ENCODE data around the gene RCSD1.

The RCSD1 gene

GRCh38 chr1:167746988-167747655 is 117.1 kb downstream of the RCSD1 start:
- 96% methylated on average over 4 to 5 of the region's 7 CpGs for WGBS, 2 experiments (ENCODE audit: insufficient coverage in 2 of 2)
- Histone ChIP-seq H3K4me3 (ENCODE audit: extremely low read depth, insufficient read depth, low read length, poor library complexity, severe bottlenecking) (no peak overlapping the region), H3K36me3 (ENCODE audit: control insufficient read depth, insufficient read depth, low read length) (peaks cover 17% of the 10 kb centered on the region), H3K9me3 (ENCODE audit: control insufficient read depth, low read length) (no peaks in the 10 kb centered on the region), H3K27ac (ENCODE audit: low read depth, low read length, severe bottlenecking) (no peak overlapping the region), H3K4me1 (ENCODE audit: control insufficient read depth, insufficient read depth, low read length, poor library complexity, severe bottlenecking) (peaks cover 18% of the 10 kb centered on the region)

- no peak overlapping the region for H3K27ac ChIP-seq (ENCODE audit: low read depth, low read length, severe bottlenecking)
- H3K36me3 ChIP-seq (ENCODE audit: control insufficient read depth, insufficient read depth, low read length) = peaks cover 17% of the 10 kb centered on the region
- no peak overlapping the region for H3K4me3 ChIP-seq (ENCODE audit: extremely low read depth, insufficient read depth, low read length, poor library complexity, severe bottlenecking)
- no CpG with 5 or more reads among the region's 1 CpG for WGBS, 2 experiments (ENCODE audit: insufficient coverage in 2 of 2)
- H3K9me3 ChIP-seq (ENCODE audit: control insufficient read depth, low read length) = no peaks in the 10 kb centered on the region
- peaks cover 27% of the 10 kb centered on the region for H3K4me1 ChIP-seq (ENCODE audit: control insufficient read depth, insufficient read depth, low read length, poor library complexity, severe bottlenecking)
Observed at GRCh38 chr1:167747988-167748387, 118.0 kb downstream of the RCSD1 start.

DNA sequence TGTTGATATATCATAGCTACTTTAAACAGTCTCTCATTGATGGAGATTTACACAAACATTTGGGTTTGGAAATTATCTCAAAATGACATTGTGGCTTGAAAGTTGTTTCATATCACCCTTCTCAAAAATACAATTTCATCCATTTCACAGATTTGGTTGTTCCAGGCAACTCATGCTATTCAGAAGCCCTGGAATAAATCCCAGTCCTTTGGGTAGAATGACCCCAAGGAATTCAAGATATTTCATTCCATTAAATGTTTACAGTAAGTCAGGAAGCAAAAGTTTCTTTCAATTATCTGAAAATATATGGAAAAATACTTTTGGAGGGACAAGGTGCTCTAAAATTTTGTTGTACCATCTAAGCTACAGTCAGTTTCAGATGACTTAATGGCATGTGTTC is 118.9 kb downstream of the RCSD1 start:
- Histone ChIP-seq H3K4me1 (ENCODE audit: control insufficient read depth, insufficient read depth, low read length, poor library complexity, severe bottlenecking) (peaks cover 27% of the 10 kb centered on the region), H3K9me3 (ENCODE audit: control insufficient read depth, low read length) (no peaks in the 10 kb centered on the region), H3K4me3 (ENCODE audit: extremely low read depth, insufficient read depth, low read length, poor library complexity, severe bottlenecking) (no peak overlapping the region), H3K27ac (ENCODE audit: low read depth, low read length, severe bottlenecking) (no peak overlapping the region), H3K36me3 (ENCODE audit: control insufficient read depth, insufficient read depth, low read length) (peaks cover 19% of the 10 kb centered on the region)

GRCh38 chr1:167749741-167750140 is 119.7 kb downstream of the RCSD1 start:
- Histone ChIP-seq H3K27ac (ENCODE audit: low read depth, low read length, severe bottlenecking) (no peak overlapping the region), H3K36me3 (ENCODE audit: control insufficient read depth, insufficient read depth, low read length) (peaks cover 18% of the 10 kb centered on the region), H3K4me3 (ENCODE audit: extremely low read depth, insufficient read depth, low read length, poor library complexity, severe bottlenecking) (no peak overlapping the region), H3K9me3 (ENCODE audit: control insufficient read depth, low read length) (no peaks in the 10 kb centered on the region), H3K4me1 (ENCODE audit: control insufficient read depth, insufficient read depth, low read length, poor library complexity, severe bottlenecking) (peaks cover 25% of the 10 kb centered on the region)
- WGBS, 2 experiments (ENCODE audit: insufficient coverage in 2 of 2) = 94 to 100% methylated on average over 1 to 2 of the region's 2 CpGs

- Histone ChIP-seq H3K9me3 (ENCODE audit: control insufficient read depth, low read length) (no peaks in the 10 kb centered on the region), H3K27ac (ENCODE audit: low read depth, low read length, severe bottlenecking) (no peak overlapping the region)
- 100% methylated on average over 1 of the region's 2 CpGs; no CpG with 5 or more reads in 1 of the 2 experiments for WGBS, 2 experiments (ENCODE audit: insufficient coverage in 2 of 2)
Observed at GRCh38 chr1:167750641-167751040, 120.6 kb downstream of the RCSD1 start.

GRCh38 chr1:167751676-167752075 is 121.6 kb downstream of the RCSD1 start:
- Histone ChIP-seq H3K4me1 (ENCODE audit: control insufficient read depth, insufficient read depth, low read length, poor library complexity, severe bottlenecking) (peaks cover 25% of the 10 kb centered on the region), H3K27ac (ENCODE audit: low read depth, low read length, severe bottlenecking) (no peak overlapping the region), H3K9me3 (ENCODE audit: control insufficient read depth, low read length) (no peaks in the 10 kb centered on the region), H3K4me3 (ENCODE audit: extremely low read depth, insufficient read depth, low read length, poor library complexity, severe bottlenecking) (no peak overlapping the region), H3K36me3 (ENCODE audit: control insufficient read depth, insufficient read depth, low read length) (peaks cover 8% of the 10 kb centered on the region)
- 95 to 100% methylated on average over 1 of the region's 1 CpG for WGBS, 2 experiments (ENCODE audit: insufficient coverage in 2 of 2)

More at GRCh38 chr1:167750641-167751040, 120.6 kb downstream of the RCSD1 start:
- Histone ChIP-seq H3K4me3 (ENCODE audit: extremely low read depth, insufficient read depth, low read length, poor library complexity, severe bottlenecking) (no peak overlapping the region), H3K4me1 (ENCODE audit: control insufficient read depth, insufficient read depth, low read length, poor library complexity, severe bottlenecking) (peaks cover 21% of the 10 kb centered on the region), H3K36me3 (ENCODE audit: control insufficient read depth, insufficient read depth, low read length) (peaks cover 9% of the 10 kb centered on the region)

DNA sequence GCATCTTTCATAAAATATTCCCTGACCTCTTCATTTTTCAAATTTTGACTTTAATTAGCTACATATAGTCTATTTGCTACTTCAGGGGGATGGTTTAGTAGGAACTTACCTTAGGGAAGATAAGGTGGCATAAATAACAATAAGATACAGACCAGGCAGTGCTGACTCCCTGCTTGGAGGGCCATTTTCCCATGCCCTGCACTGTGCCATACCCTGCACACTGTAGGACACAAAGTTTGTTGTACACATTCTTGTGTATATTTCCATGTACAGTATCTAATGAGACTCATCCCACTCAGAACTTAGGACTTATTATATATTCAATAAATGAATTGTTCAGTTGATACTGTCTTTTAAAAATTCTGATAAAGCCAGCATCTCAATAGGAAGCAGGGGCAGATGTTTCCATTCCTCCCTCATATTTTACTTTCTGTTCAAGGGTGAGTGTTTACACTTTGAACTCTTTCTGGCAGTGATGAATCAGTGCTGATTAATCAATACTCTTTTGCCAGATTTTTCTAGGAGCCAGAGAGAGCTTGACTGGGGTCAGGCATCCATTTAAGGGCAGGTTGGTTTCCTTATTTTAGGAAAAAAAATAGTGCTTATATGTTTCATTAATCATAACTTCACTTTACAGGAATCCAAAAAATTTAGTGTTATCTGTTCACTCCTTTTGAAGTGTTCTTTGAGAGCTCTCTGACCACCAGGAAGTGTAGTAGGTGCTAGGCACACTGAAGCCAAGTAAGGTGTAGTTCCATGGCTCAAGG is 122.4 kb downstream of the RCSD1 start:
- Histone ChIP-seq H3K9me3 (ENCODE audit: control insufficient read depth, low read length) (no peaks in the 10 kb centered on the region), H3K4me1 (ENCODE audit: control insufficient read depth, insufficient read depth, low read length, poor library complexity, severe bottlenecking) (peaks cover 28% of the 10 kb centered on the region)

DNA sequence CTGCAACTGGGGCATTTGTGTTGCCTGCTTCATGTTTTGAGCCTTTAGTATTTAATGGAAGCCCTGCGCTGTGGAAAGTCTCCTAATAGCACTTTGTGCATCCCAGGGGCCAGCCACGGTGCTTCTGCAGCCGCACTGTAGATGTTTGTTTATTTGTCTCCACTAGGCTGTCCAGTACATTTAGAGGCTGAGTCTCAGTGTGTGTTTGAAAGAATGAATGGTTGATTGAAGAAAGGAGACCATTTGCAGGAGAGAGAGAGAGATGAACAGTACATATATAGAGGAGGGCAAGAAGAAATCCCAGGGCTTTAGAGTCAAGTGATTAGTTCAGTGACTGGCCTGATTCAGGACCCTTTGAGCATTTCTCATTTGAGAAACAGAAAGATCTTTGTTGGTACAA is 125.6 kb downstream of the RCSD1 start:
- peak overlapping the region; percentile 61 for H3K27ac ChIP-seq (ENCODE audit: low read depth, low read length, severe bottlenecking)
- 91 to 94% methylated on average over 3 of the region's 3 CpGs for WGBS, 2 experiments (ENCODE audit: insufficient coverage in 2 of 2)

More for the DNA sequence above, 122.4 kb downstream of the RCSD1 start:
- H3K27ac ChIP-seq (ENCODE audit: low read depth, low read length, severe bottlenecking) = no peak overlapping the region
- no peak overlapping the region for H3K4me3 ChIP-seq (ENCODE audit: extremely low read depth, insufficient read depth, low read length, poor library complexity, severe bottlenecking)
- H3K36me3 ChIP-seq (ENCODE audit: control insufficient read depth, insufficient read depth, low read length) = peaks cover 4% of the 10 kb centered on the region

More for the DNA sequence above, 125.6 kb downstream of the RCSD1 start:
- Histone ChIP-seq H3K9me3 (ENCODE audit: control insufficient read depth, low read length) (no peaks in the 10 kb centered on the region), H3K4me1 (ENCODE audit: control insufficient read depth, insufficient read depth, low read length, poor library complexity, severe bottlenecking) (peaks cover 24% of the 10 kb centered on the region), H3K4me3 (ENCODE audit: extremely low read depth, insufficient read depth, low read length, poor library complexity, severe bottlenecking) (no peak overlapping the region), H3K36me3 (ENCODE audit: control insufficient read depth, insufficient read depth, low read length) (peaks cover 11% of the 10 kb centered on the region)
